HCT116 (cell line): Measurements from ENCODE around the gene NEDD4L.

ENCODE experiments used
- CTCF ChIP-seq, 3 experiments: fragments of 200-600 bp in 1 of 3; sonication (generic) in 1 of 3; IDR thresholded peaks in 2 of 3; conservative IDR thresholded peaks in 1 of 3; 2 replicates each; pipeline ENCODE4 v1.5.1; 2012 to 2017; ENCODE audit warnings: low read depth in 2 of 3, low read length in 2 of 3, antibody characterized with exemption in 1 of 3, borderline replicate concordance in 1 of 3, control low read depth in 1 of 3, mild to moderate bottlenecking in 1 of 3, mixed read lengths in 1 of 3, mixed run types in 1 of 3, moderate library complexity in 1 of 3; ENCODE audit not compliant: insufficient read depth in 1 of 3
- EZH2 ChIP-seq: fragments of 200-600 bp; sonication (generic); IDR thresholded peaks from 2 replicates; pipeline ENCODE4 v1.6.1; 2017; ENCODE audit warnings: antibody characterized with exemption, mixed run types
- FOSL1 ChIP-seq: IDR thresholded peaks from 2 replicates; pipeline ENCODE4 v1.6.1; 2012; ENCODE audit warnings: low read depth
- JUND ChIP-seq: IDR thresholded peaks from 2 replicates; pipeline ENCODE4 v1.6.1; 2012
- MAX ChIP-seq: IDR thresholded peaks from 2 replicates; pipeline ENCODE4 v1.6.1; 2012
- POLR2A ChIP-seq: IDR thresholded peaks from 2 replicates; pipeline ENCODE4 v1.7.0; 2011; ENCODE audit warnings: borderline replicate concordance; ENCODE audit not compliant: insufficient read depth, insufficient read length; ENCODE audit errors: extremely low read depth
- POLR2AphosphoS5 ChIP-seq: IDR thresholded peaks from 2 replicates; pipeline ENCODE4 v1.6.1; 2011; ENCODE audit warnings: mild to moderate bottlenecking, low read depth, low read length, moderate library complexity
- SP1 ChIP-seq: IDR thresholded peaks from 2 replicates; pipeline ENCODE4 v1.6.1; 2012; ENCODE audit warnings: low read depth
- SRF ChIP-seq: IDR thresholded peaks from 2 replicates; pipeline ENCODE4 v1.6.1; 2012; ENCODE audit warnings: low read depth
- TCF7L2 ChIP-seq: IDR thresholded peaks from 2 replicates; pipeline ENCODE4 v1.7.0; 2011; ENCODE audit warnings: borderline replicate concordance, inconsistent platforms; ENCODE audit not compliant: insufficient read depth, insufficient read length; ENCODE audit errors: extremely low read depth
- YY1 ChIP-seq: IDR thresholded peaks from 2 replicates; pipeline ENCODE4 v1.6.1; 2011; ENCODE audit warnings: low read length, low read depth, moderate library complexity, mild to moderate bottlenecking; ENCODE audit not compliant: insufficient replicate concordance; ENCODE audit errors: extremely low read depth
- ZBTB33 ChIP-seq: IDR thresholded peaks from 2 replicates; pipeline ENCODE4 v1.6.1; 2011; ENCODE audit warnings: mild to moderate bottlenecking, low read length, moderate library complexity; ENCODE audit not compliant: insufficient replicate concordance; ENCODE audit errors: extremely low read depth
- ZNF274 ChIP-seq: fragments of 200-500 bp; sonication (Bioruptor generic); IDR thresholded peaks from 2 replicates; pipeline ENCODE4 v1.6.1; 2014; ENCODE audit warnings: mild to moderate bottlenecking, low read depth, low read length, inconsistent platforms

- TF ChIP-seq POLR2A (no peak), CTCF (IDR thresholded peaks at IDR 0.05 in 2 of 3, conservative IDR thresholded peaks at IDR 0.05 in 1 of 3; ENCODE audit: borderline replicate concordance in 1 of 3, insufficient read depth in 1 of 3, low read depth in 2 of 3, low read length in 2 of 3) (no peak), EZH2 (no peak), ZNF274 (no peak), ZBTB33 (no peak), MAX (no peak), POLR2AphosphoS5 (no peak), FOSL1 (no peak), YY1 (no peak), SRF (no peak), SP1 (no peak), TCF7L2 (no peak), JUND (no peak)
Measured at GRCh38 chr18:58119819-58120218, 75.8 kb downstream of the NEDD4L start.
